HepG2 (cell line): Measurements from ENCODE around the gene L3MBTL3. TPM values are rescaled to one million over a fixed set of nuclear protein-coding genes. Genes with fewer than 3 reads are reported as not detected.

Source experiments
- ATAC-seq: fragments of 200-7000 bp; cut with Tn5 transposase; 3 replicates; pipeline ENCODE4 v1.9.1; 2020; ENCODE audit warnings: mild to moderate bottlenecking, moderate library complexity
- BruUV-seq: library from RNA; stranded (reverse); fragments of 400-500 nt; replicated peaks from 2 replicates; lab custom pipeline; 2021; lab: Mats Ljungman, UMichigan
- CTCF ChIA-PET: fragments of 300-600 bp; formaldehyde crosslinking; extraction: SDS; loops from one replicate; lab custom pipeline; 2021; ENCODE audit warnings: low total read pairs, inconsistent platforms, low intra/inter-chr PET ratio; lab: Yijun Ruan, JAX
- POLR2A ChIA-PET: fragments of 350-600 bp; sonication (Branson Sonifier 250); formaldehyde crosslinking; loops from one replicate; lab custom pipeline; 2020; ENCODE audit warnings: antibody characterized with exemption, inconsistent platforms; lab: Yijun Ruan, JAX
- DNase-seq: peaks from one replicate; pipeline ENCODE4 v3.0.0-alpha.2; 2015; ENCODE audit warnings: low spot score
- FAIRE-seq: peaks from 3 replicates; lab custom pipeline; 2011; peaks lifted over from hg19 to GRCh38; lab: Jason Lieb, UNC
- H2AFZ ChIP-seq: one replicate; pipeline ENCODE4 v1.6.1; 2011; ENCODE audit warnings: low read length, inconsistent platforms
- H3K27ac ChIP-seq: fragments of 300-600 bp; 3 replicates; pipeline ENCODE4 v1.8.0; 2011; ENCODE audit warnings: mixed run types, mild to moderate bottlenecking, mixed read lengths, low read length, inconsistent platforms; ENCODE audit not compliant: insufficient read depth; ENCODE audit errors: extremely low read length
- H3K27me3 ChIP-seq, 2 experiments: fragments of 200-600 bp in 1 of 2; 2 replicates in 1 of 2; 3 replicates in 1 of 2; pipeline versions ENCODE4 v1.6.0 to v1.8.0; 2011; ENCODE audit warnings: low read length in 2 of 2, mild to moderate bottlenecking in 2 of 2, moderate library complexity in 2 of 2, inconsistent platforms in 1 of 2; ENCODE audit not compliant: insufficient read depth in 2 of 2, control insufficient read depth in 1 of 2
- H3K36me3 ChIP-seq, 2 experiments: fragments of 200-600 bp in 1 of 2; replicated peaks in 1 of 2; 2 replicates in 1 of 2; 3 replicates in 1 of 2; pipeline versions ENCODE4 v1.5.1 to v1.8.0; 2011; ENCODE audit warnings: low read length in 2 of 2, inconsistent platforms in 1 of 2; ENCODE audit not compliant: insufficient read depth in 2 of 2, control insufficient read depth in 1 of 2
- H3K4me1 ChIP-seq: 2 replicates; pipeline ENCODE4 v1.5.1; 2012; ENCODE audit warnings: low read length, inconsistent platforms; ENCODE audit not compliant: insufficient read depth
- H3K4me2 ChIP-seq: 2 replicates; pipeline ENCODE4 v1.6.0; 2011; ENCODE audit warnings: low read depth, low read length, inconsistent platforms
- H3K4me3 ChIP-seq, 3 experiments: fragments of 200-600 bp in 1 of 3; sonication (generic), shearing (Covaris generic) in 1 of 3; replicated peaks in 1 of 3; 2 replicates each; pipeline ENCODE4 v1.5.1; 2011 to 2016; ENCODE audit warnings: low read length in 3 of 3, inconsistent platforms in 2 of 3, low read depth in 2 of 3, mild to moderate bottlenecking in 2 of 3, control low read depth in 1 of 3, mixed read lengths in 1 of 3; ENCODE audit not compliant: insufficient read depth in 1 of 3
- H3K79me2 ChIP-seq: one replicate; pipeline ENCODE4 v1.6.1; 2011; ENCODE audit warnings: low read length, inconsistent platforms; ENCODE audit not compliant: insufficient read depth
- H3K9ac ChIP-seq: 2 replicates; pipeline ENCODE4 v1.6.0; 2011; ENCODE audit warnings: mild to moderate bottlenecking, low read depth, low read length, inconsistent platforms; ENCODE audit not compliant: insufficient read depth
- H3K9me3 ChIP-seq: 2 replicates; pipeline ENCODE4 v1.5.1; 2012; ENCODE audit warnings: mild to moderate bottlenecking, low read length
- H4K20me1 ChIP-seq: 2 replicates; pipeline ENCODE4 v1.6.0; 2011; ENCODE audit warnings: inconsistent platforms, mild to moderate bottlenecking, low read length, moderate library complexity; ENCODE audit not compliant: insufficient read depth
- AGO1 ChIP-seq: fragments of 200-400 bp; formaldehyde crosslinking; IDR thresholded peaks from 2 replicates; pipeline ENCODE4 v1.6.1; 2017; ENCODE audit warnings: mild to moderate bottlenecking, low read depth, low read length, moderate library complexity; ENCODE audit not compliant: poor library complexity, severe bottlenecking
- ATF7 ChIP-seq, 2 experiments: fragments of 450-650 bp in 1 of 2; sonication (generic) in 1 of 2; formaldehyde crosslinking in 1 of 2; IDR thresholded peaks; 2 replicates each; pipeline versions ENCODE4 v1.4.0 to v1.6.1; 2016 to 2020; ENCODE audit warnings: antibody characterized with exemption in 1 of 2, mild to moderate bottlenecking in 1 of 2, missing genetic modification reagents in 1 of 2
- CREB1 ChIP-seq, 2 experiments: fragments of 450-650 bp in 1 of 2; IDR thresholded peaks; 2 replicates each; pipeline ENCODE4 v1.6.1; 2016 to 2017; ENCODE audit warnings: control low read depth in 1 of 2, mild to moderate bottlenecking in 1 of 2, missing compliant biosample characterization in 1 of 2, missing genetic modification characterization in 1 of 2
- KDM3A ChIP-seq: IDR thresholded peaks from 2 replicates; pipeline ENCODE4 v1.6.1; 2018; ENCODE audit warnings: low read depth, missing compliant biosample characterization
- PPARG ChIP-seq: conservative IDR thresholded peaks from 2 replicates; pipeline ENCODE4 v1.6.1; 2016; ENCODE audit warnings: missing biosample characterization, missing genetic modification reagents
- THYN1 ChIP-seq: sonication (generic); formaldehyde crosslinking; IDR thresholded peaks from 2 replicates; pipeline ENCODE4 v1.8.1; 2023; ENCODE audit warnings: low read depth, mild to moderate bottlenecking, moderate library complexity, missing genetic modification reagents, borderline replicate concordance
- TRIM22 ChIP-seq: fragments of 450-650 bp; IDR thresholded peaks from 2 replicates; pipeline ENCODE4 v1.6.1; 2017
- ZFP36L1 ChIP-seq: sonication (generic); formaldehyde crosslinking; IDR thresholded peaks from 2 replicates; pipeline ENCODE4 v1.8.0; 2022; ENCODE audit warnings: mild to moderate bottlenecking, missing genetic modification reagents, moderate library complexity
- ZNF10 ChIP-seq: sonication (generic); formaldehyde crosslinking; IDR thresholded peaks from 2 replicates; pipeline ENCODE4 v1.4.0; 2020; ENCODE audit warnings: mild to moderate bottlenecking, low read depth, missing genetic modification reagents, borderline replicate concordance
- ZNF143 ChIP-seq: sonication (generic); formaldehyde crosslinking; IDR thresholded peaks from 2 replicates; pipeline ENCODE4 v1.4.0; 2020; ENCODE audit warnings: missing genetic modification reagents
- ZNF3 ChIP-seq: IDR thresholded peaks from 2 replicates; pipeline ENCODE4 v1.7.0; 2017; ENCODE audit warnings: inconsistent platforms
- ZNF775 ChIP-seq: sonication (generic); formaldehyde crosslinking; IDR thresholded peaks from 2 replicates; pipeline ENCODE4 v1.4.0; 2020; ENCODE audit warnings: missing genetic modification reagents, mild to moderate bottlenecking, moderate library complexity, borderline replicate concordance
- WGBS: methylation state at CpG from one replicate; pipeline ENCODE4 v1.1.6; 2017; ENCODE audit warnings: low lambda C conversion rate; 5-methylcytosine and 5-hydroxymethylcytosine counted together
- in situ Hi-C: cut with HindIII; loops from 2 replicates; pipeline ENCODE4 v1.10.0; 2017; ENCODE audit warnings: low pct_unique_long_range_greater_than_20kb; ENCODE audit not compliant: extremely low pct_ligation_motif_present
- intact Hi-C: fragments of 100-400 bp; cut with micrococcal nuclease; formaldehyde crosslinking; loops from one replicate; pipeline ENCODE4 v1.10.0; 2022; ENCODE audit not compliant: unreplicated experiment
- polyA plus RNA-seq, 8 experiments: library from polyadenylated mRNA; depleted of rRNA in 3 of 8; stranded (reverse) in 7 of 8; unstranded in 1 of 8; fragments of >200 nt; fragmentation: Illumina TruSeq in 4 of 8; extraction: Trizol in 4 of 8; gene quantifications; 2 replicates each; pipeline versions ENCODE4 v1.2.1 to v1.2.3, GENCODE V29; 2011 to 2016; ENCODE audit warnings: low read depth in 4 of 8, missing spikeins in 1 of 8, mixed read lengths in 1 of 8; ENCODE audit not compliant: insufficient read depth in 1 of 8
- total RNA-seq, 5 experiments: library from RNA; depleted of rRNA; stranded (reverse); fragments of >200 nt; fragmentation: Illumina TruSeq; extraction: Trizol; gene quantifications; 2 replicates each; pipeline ENCODE4 v1.2.3, GENCODE V29; 2016; ENCODE audit warnings: low read depth in 1 of 5

Gene L3MBTL3
- total and polyA plus RNA-seq, 2 of the 13 experiments (the other 11 are each of a cell fraction or from before 2014, with no cell fraction given): 1.5 to 2.5 TPM

DNA sequence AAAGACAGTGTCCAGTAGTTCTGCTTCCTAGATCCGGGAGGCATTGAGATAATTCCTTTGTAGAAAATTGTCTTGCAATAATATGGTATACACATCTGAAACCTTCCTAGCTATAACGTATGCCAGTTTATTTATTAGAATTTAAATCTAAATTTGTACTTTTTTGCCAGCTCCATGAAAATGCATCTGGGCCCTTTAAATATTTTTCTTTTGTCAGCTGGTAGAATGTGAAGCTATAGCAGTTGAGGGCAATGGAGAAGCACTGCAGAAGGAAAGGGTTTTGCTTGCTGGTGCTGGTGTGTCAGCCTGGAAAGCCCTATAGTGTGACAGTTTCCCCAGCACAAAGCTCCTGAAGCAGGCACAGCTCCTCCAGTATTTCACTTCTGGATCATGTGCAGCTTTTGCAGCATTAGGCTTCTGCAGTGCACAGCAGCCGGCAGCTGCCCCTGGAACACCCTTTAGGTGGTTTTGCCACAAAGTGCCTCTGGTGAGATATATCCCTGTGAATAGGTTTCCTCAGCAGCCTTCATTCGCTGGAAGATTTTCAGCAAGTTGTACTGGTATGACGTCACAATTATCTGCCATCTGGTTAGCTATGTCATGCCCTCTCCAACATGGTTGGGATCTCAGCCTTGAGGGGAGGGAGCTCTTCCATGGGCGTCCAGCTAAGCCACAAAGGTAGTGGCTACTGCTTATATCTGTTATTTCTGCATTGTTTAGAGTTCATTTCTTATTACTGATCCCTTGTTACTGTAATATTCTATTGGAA lies 40.0 kb upstream of the L3MBTL3 start:
- no TSS peak for BruUV-seq

More for the DNA sequence above, 40.0 kb upstream of the L3MBTL3 start:
- 11% methylated on average over 6 of the region's 6 CpGs for WGBS
- H3K36me3 ChIP-seq: no peaks in the 10 kb centered on the region
- no peak overlapping the region for H3K4me2 ChIP-seq
- DNase-seq: no peak
- no peak overlapping the region for H3K27ac ChIP-seq
- H3K79me2 ChIP-seq: no peaks in the 10 kb centered on the region
- TF ChIP-seq ZNF775 (CRISPR knock-in tag): no peak
- TF ChIP-seq ZNF143 (CRISPR knock-in tag): no peak
- TF ChIP-seq KDM3A (CRISPR knock-in tag): no peak
- TF ChIP-seq AGO1: no peak
- TF ChIP-seq THYN1 (CRISPR knock-in tag): no peak
- TF ChIP-seq CREB1 (IDR thresholded peaks at IDR 0.05): peak; percentile 99
- TF ChIP-seq CREB1 (CRISPR knock-in tag; IDR thresholded peaks at IDR 0.05): no peak
- TF ChIP-seq ZNF3 (CRISPR knock-in tag): no peak
- peak; percentile 99 for TF ChIP-seq ATF7 (IDR thresholded peaks at IDR 0.05)
- TF ChIP-seq ATF7 (CRISPR knock-in tag; IDR thresholded peaks at IDR 0.05): no peak
- no peak for TF ChIP-seq PPARG (CRISPR knock-in tag)
- TF ChIP-seq ZNF10 (CRISPR knock-in tag): no peak
- TF ChIP-seq ZFP36L1 (CRISPR knock-in tag): no peak
- no peak for TF ChIP-seq TRIM22
- no peak overlapping the region for H3K4me3 ChIP-seq
- no peak overlapping the region for H2AFZ ChIP-seq
- H3K9me3 ChIP-seq: no peaks in the 10 kb centered on the region
- H3K9ac ChIP-seq: no peak overlapping the region
- no peak for FAIRE-seq
- H4K20me1 ChIP-seq: no peaks in the 10 kb centered on the region
- ATAC-seq: no peak
- in situ Hi-C loops: no loop called here
- ChIA-PET CTCF (no interaction called here), POLR2A (no interaction called here)
- H3K27me3 ChIP-seq: 0 out of 5 replicates have a peak, but pooled peaks cover 0 to 1% of the 10 kb centered on the region in 2 experiments
- no peaks in the 10 kb centered on the region for H3K4me1 ChIP-seq
- intact Hi-C loops: no loop called here
